Panc1 (cell line): ENCODE results near the gene SLC22A2. TPM values are rescaled to one million over a fixed set of nuclear protein-coding genes. Genes with fewer than 3 reads are reported as not detected.

Experiments
- ATAC-seq: fragments of 200-7000 bp; cut with Tn5 transposase; 2 replicates; pipeline ENCODE4 v1.9.1; 2020; ENCODE audit warnings: mild to moderate bottlenecking, moderate library complexity
- BruUV-seq: library from RNA; stranded (reverse); fragments of 400-500 nt; replicated peaks from 2 replicates; lab custom pipeline; 2021; lab: Mats Ljungman, UMichigan
- CTCF ChIA-PET: fragments of 300-600 bp; sonication (Branson Sonifier 250); formaldehyde crosslinking; loops from one replicate; lab custom pipeline; 2022; ENCODE audit warnings: antibody characterized with exemption; lab: Charles Lee
- POLR2A ChIA-PET: fragments of 300-600 bp; sonication (Branson Sonifier 250); formaldehyde crosslinking; loops from one replicate; lab custom pipeline; 2022; ENCODE audit warnings: antibody characterized with exemption; lab: Charles Lee
- DNase-seq: peaks from one replicate; pipeline ENCODE4 v3.0.0-alpha.2; 2010; ENCODE audit warnings: low read depth, low spot score
- H3K27ac ChIP-seq: 2 replicates; pipeline ENCODE4 v1.5.1; 2011; ENCODE audit warnings: mild to moderate bottlenecking, low read length, inconsistent platforms
- H3K27me3 ChIP-seq: fragments of 200-500 bp; sonication (Bioruptor generic); 2 replicates; pipeline ENCODE4 v1.6.0; 2014; ENCODE audit warnings: low read length, inconsistent platforms; ENCODE audit not compliant: control insufficient read depth, insufficient read depth
- H3K36me3 ChIP-seq: fragments of 200-500 bp; sonication (Bioruptor generic); 2 replicates; pipeline ENCODE4 v1.5.1; 2014; ENCODE audit warnings: inconsistent platforms, mild to moderate bottlenecking, low read length, moderate library complexity; ENCODE audit not compliant: control insufficient read depth, insufficient read depth
- H3K4me1 ChIP-seq: 2 replicates; pipeline ENCODE4 v1.5.1; 2011; ENCODE audit warnings: inconsistent platforms, mild to moderate bottlenecking, low read length, moderate library complexity; ENCODE audit not compliant: control insufficient read depth, insufficient read depth
- H3K4me3 ChIP-seq, 2 experiments: 2 replicates each; pipeline ENCODE4 v1.5.1; 2011 to 2012; ENCODE audit warnings: low read depth in 2 of 2, low read length in 2 of 2, mild to moderate bottlenecking in 2 of 2, inconsistent platforms in 1 of 2, moderate library complexity in 1 of 2
- H3K9me3 ChIP-seq: fragments of 200-500 bp; sonication (Bioruptor generic); 2 replicates; pipeline ENCODE4 v1.5.1; 2014; ENCODE audit warnings: low read depth, mild to moderate bottlenecking, inconsistent platforms, low read length, moderate library complexity; ENCODE audit not compliant: control insufficient read depth, insufficient read depth
- CTCF ChIP-seq: fragments of 450-650 bp; IDR thresholded peaks from 2 replicates; pipeline ENCODE4 v1.5.1; 2017; ENCODE audit warnings: mild to moderate bottlenecking
- POLR2AphosphoS5 ChIP-seq: IDR thresholded peaks from 2 replicates; pipeline ENCODE4 v1.6.1; 2012; ENCODE audit warnings: mild to moderate bottlenecking, low read depth, low read length, moderate library complexity
- REST ChIP-seq, 2 experiments: IDR thresholded peaks; 2 replicates each; pipeline ENCODE4 v1.6.1; 2011 to 2012; ENCODE audit warnings: low read depth in 2 of 2, control low read depth in 1 of 2, low read length in 1 of 2, mild to moderate bottlenecking in 1 of 2, moderate library complexity in 1 of 2; ENCODE audit not compliant: insufficient read depth in 1 of 2
- SIN3A ChIP-seq: IDR thresholded peaks from 2 replicates; pipeline ENCODE4 v1.6.1; 2012; ENCODE audit warnings: low read depth, mild to moderate bottlenecking, low read length, moderate library complexity, borderline replicate concordance; ENCODE audit not compliant: insufficient read depth
- TCF7L2 ChIP-seq: IDR thresholded peaks from 2 replicates; pipeline ENCODE4 v1.6.1; 2011; ENCODE audit warnings: mild to moderate bottlenecking, low read depth, low read length, inconsistent platforms
- in situ Hi-C: cut with HindIII; loops from 2 replicates; pipeline ENCODE4 v1.10.0; 2016; ENCODE audit warnings: low sequenced_read_pairs, low pct_unique_long_range_greater_than_20kb
- intact Hi-C: fragments of 100-400 bp; cut with micrococcal nuclease; formaldehyde crosslinking; loops from one replicate; pipeline ENCODE4 v1.10.0; 2022; ENCODE audit not compliant: unreplicated experiment
- total RNA-seq: library from RNA; stranded (reverse); gene quantifications from one replicate; pipeline ENCODE4 v1.2.1, GENCODE V29; 2021; ENCODE audit not compliant: unreplicated experiment

SLC22A2 gene
- total RNA-seq, 1 experiment from 2014 or later: not detected

GRCh38 chr6:160263196-160263939, 4.7 kb upstream of the SLC22A2 start:
- no peak overlapping the region for H3K27ac ChIP-seq
- ChIA-PET POLR2A (no interaction called here), CTCF (no interaction called here)
- no peaks in the 10 kb centered on the region for H3K9me3 ChIP-seq
- H3K36me3 ChIP-seq: no peaks in the 10 kb centered on the region
- in situ Hi-C loops (no loop called here), intact Hi-C loops (no loop called here)
- DNase-seq (no peak), ATAC-seq (no peak)
- no peak for TF ChIP-seq REST (IDR thresholded peaks at IDR 0.05; ENCODE audit: insufficient read depth in 1 of 2, low read depth in 2 of 2, low read length in 1 of 2)
- no peak for TF ChIP-seq POLR2AphosphoS5
- TF ChIP-seq SIN3A: no peak
- no peak for TF ChIP-seq TCF7L2
- no peak for TF ChIP-seq CTCF
- BruUV-seq: no TSS peak
- no peaks in the 10 kb centered on the region for H3K4me1 ChIP-seq
- no peaks in the 10 kb centered on the region for H3K27me3 ChIP-seq
- no peak overlapping the region for H3K4me3 ChIP-seq

- no peaks in the 10 kb centered on the region for H3K36me3 ChIP-seq
- H3K27me3 ChIP-seq: no peaks in the 10 kb centered on the region
- BruUV-seq: no TSS peak
- ChIA-PET POLR2A (no interaction called here), CTCF (no interaction called here)
- no peaks in the 10 kb centered on the region for H3K9me3 ChIP-seq
- in situ Hi-C loops: no loop called here
- ATAC-seq (peak; percentile 53; the same call in 1 of the 2 replicates), DNase-seq (no peak)
- intact Hi-C loops: no loop called here
- H3K4me3 ChIP-seq: no peak overlapping the region
- no peaks in the 10 kb centered on the region for H3K4me1 ChIP-seq
- no peak for TF ChIP-seq CTCF
- no peak for TF ChIP-seq POLR2AphosphoS5
- H3K27ac ChIP-seq: no peak overlapping the region
Observed at GRCh38 chr6:160261991-160262680, 3.5 kb upstream of the SLC22A2 start.
